D721Med (cell line): Measurements from ENCODE around the gene EEF1AKMT4.

Experiments
- DNase-seq: peaks from one replicate; pipeline ENCODE4 v3.0.0; 2011; ENCODE audit warnings: low spot score; ENCODE audit not compliant: insufficient read length
- FAIRE-seq: peaks from 2 replicates; lab custom pipeline; 2011; peaks lifted over from hg19 to GRCh38; lab: Jason Lieb, UNC
- CTCF ChIP-seq: IDR thresholded peaks from 2 replicates; pipeline ENCODE4 v1.5.1; 2012; ENCODE audit warnings: mild to moderate bottlenecking, control low read depth; ENCODE audit not compliant: insufficient read depth; ENCODE audit errors: missing control alignments

Gene EEF1AKMT4

GRCh38 chr3:184239708-184240107, 9.8 kb upstream of the EEF1AKMT4 start:
- TF ChIP-seq CTCF = no peak
- FAIRE-seq (no peak), DNase-seq (peak; percentile 10)

- DNase-seq (peak; percentile 8), FAIRE-seq (no peak)
- no peak for TF ChIP-seq CTCF
Observed at GRCh38 chr3:184240384-184241140, 8.9 kb upstream of the EEF1AKMT4 start.

GRCh38 chr3:184241141-184241446, 8.4 kb upstream of the EEF1AKMT4 start:
- no peak for TF ChIP-seq CTCF
- DNase-seq = no peak
- no peak for FAIRE-seq

- no peak for DNase-seq
- FAIRE-seq = no peak
- TF ChIP-seq CTCF = peak; percentile 15
Observed at GRCh38 chr3:184241447-184242296, 7.8 kb upstream of the EEF1AKMT4 start.

- FAIRE-seq (no peak), DNase-seq (no peak)
- TF ChIP-seq CTCF = no peak
Observed at GRCh38 chr3:184242297-184242685, 7.2 kb upstream of the EEF1AKMT4 start.

GRCh38 chr3:184248454-184249411, 739 bp upstream of the EEF1AKMT4 start, which contains the start of gene ALG3:
TSS of gene ALG3 (minus strand) at chr3:184248962. CDS start at chr3:184248940, 22 bp downstream.
- FAIRE-seq = no peak

More at GRCh38 chr3:184248454-184249411, 739 bp upstream of the EEF1AKMT4 start, which contains the start of gene ALG3:
- peak; percentile 78 for DNase-seq
- no peak for TF ChIP-seq CTCF
